ENCODE data around the gene EIF1B.

DNA sequence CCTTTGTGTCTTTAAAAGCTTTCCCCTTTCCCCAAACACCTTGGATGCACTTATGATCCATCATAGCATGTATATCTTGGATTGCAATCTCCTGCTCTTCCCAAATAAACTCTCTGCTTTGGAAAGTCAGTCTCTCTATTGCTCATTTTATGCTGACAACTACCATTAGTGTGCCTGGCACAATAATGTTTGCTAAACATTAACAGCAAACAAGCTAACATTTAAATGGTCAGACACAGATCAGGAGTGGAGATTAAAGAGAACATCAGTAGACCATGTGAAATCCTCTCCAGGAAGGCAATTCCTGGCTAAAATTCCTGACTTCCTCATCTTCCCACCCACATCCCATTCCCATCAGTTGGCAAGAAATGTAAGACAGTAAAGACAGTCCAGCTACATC is 44.3 kb upstream of the EIF1B start:
- no peak for TF ChIP-seq EZH2 (IDR thresholded peaks at IDR 0.05; ENCODE audit: insufficient read depth, poor library complexity, severe bottlenecking)
- TF ChIP-seq EZH2phosphoT487 (IDR thresholded peaks at IDR 0.05; ENCODE audit: insufficient read depth, low read depth): no peak

Measured in GM23248 (cell line).